ENCODE measurements around the gene PIGS. TPM values are rescaled to one million over a fixed set of nuclear protein-coding genes. Genes with fewer than 3 reads are reported as not detected.
A peak's percentile ranks its signal among the peaks of the same experiment; 100 is the strongest.

PIGS gene
- total RNA-seq, 1 experiment from 2014 or later: 50.2 TPM

DNA sequence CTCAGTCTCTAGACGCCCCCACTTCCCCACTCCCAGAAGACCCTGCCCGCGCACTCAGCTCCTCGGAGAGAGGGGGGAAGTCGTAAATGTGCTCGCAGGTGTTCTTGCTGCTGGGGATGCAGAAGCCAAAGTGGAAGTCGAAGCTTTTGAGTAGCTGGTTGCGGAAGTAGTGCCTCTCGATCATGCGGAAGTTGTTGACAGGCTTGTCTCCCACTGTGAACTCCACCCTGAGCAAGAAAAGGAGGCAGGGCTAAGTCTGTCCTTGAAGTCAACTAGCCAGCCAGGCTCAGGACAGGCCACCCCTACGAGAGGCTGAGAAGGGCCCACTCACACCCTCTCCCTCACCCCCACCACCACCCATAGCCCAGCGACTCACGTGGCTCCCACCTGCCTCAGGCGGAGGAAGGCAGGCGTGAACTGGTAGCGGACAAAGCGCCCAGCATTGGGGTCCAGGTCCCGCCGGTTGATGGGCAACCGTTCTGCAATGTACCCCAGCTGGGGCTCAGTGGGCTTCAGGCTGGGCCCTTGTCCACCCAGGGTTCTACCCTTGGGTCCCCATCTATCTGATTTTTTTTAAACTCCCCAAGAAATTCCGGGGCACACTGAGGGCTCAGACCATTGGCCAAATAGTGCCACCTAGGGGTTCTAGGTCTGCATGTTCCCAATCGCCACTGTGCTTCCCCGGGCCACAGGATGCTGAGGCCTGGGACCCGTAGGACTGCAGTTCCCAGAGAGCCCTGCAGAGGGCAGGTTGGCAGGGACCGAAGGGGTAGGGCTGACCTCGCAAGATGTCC lies 23.5 kb downstream of the PIGS start:
- H3K4me2 ChIP-seq (ENCODE audit: low read depth, low read length, poor library complexity, severe bottlenecking): peak overlapping the region; percentile 58
- H2AFZ ChIP-seq (ENCODE audit: low read length): peak overlapping the region; percentile 70; the same call in 1 of the 2 replicates
- peaks cover 41% of the 10 kb centered on the region for H3K4me1 ChIP-seq (ENCODE audit: low read length)
- no peaks in the 10 kb centered on the region for H3K79me2 ChIP-seq (ENCODE audit: low read length)
- no peaks in the 10 kb centered on the region for H3K9me3 ChIP-seq (ENCODE audit: low read length)
- H3K9ac ChIP-seq (ENCODE audit: low read length): peak overlapping the region; percentile 54
- DNase-seq: peak; percentile 95
- H3K27me3 ChIP-seq (ENCODE audit: low read length): no peaks in the 10 kb centered on the region
- H4K20me1 ChIP-seq (ENCODE audit: insufficient read depth, low read depth, low read length): peaks cover 17% of the 10 kb centered on the region; the same call in 1 of the 2 replicates
- no peaks in the 10 kb centered on the region for H3K9me2 ChIP-seq (replicated peaks; ENCODE audit: insufficient read depth, low read length)
- no peak overlapping the region for H3K27ac ChIP-seq (ENCODE audit: low read length)
- H3K36me3 ChIP-seq (ENCODE audit: insufficient read depth, low read length): no peaks in the 10 kb centered on the region; the same call in 1 of the 2 replicates
- H3K4me3 ChIP-seq (ENCODE audit: low read length): peak overlapping the region; percentile 50; the same call in 1 of the 2 replicates

DNA sequence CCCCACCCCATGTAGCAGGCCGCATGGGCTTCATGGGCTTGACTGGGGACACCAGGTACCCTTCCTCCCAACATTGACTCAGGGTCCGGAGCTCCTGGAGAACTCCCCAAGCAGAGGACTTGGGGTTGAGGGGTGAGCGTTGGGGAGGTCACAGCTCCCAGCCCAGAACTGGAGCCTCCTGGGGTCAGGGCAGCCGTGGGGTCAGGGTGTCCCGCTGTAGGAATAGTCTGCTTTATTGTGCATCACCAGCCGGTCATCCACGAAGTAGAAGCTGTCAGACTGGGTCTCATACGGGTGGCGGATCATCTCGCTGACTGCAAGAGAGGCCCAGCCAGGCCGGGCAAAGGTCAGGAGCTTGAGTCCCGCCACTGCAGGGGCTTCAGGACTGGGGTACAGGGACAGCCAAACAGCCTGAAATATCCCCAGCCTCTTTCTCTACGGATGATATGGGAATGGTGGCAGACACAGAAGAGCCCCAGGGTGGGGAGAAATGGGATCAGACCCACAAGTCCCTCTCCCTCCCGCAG lies 24.2 kb downstream of the PIGS start:
- H3K4me1 ChIP-seq (ENCODE audit: low read length): peaks cover 39% of the 10 kb centered on the region
- no peak for DNase-seq
- H3K4me3 ChIP-seq (ENCODE audit: low read length): peak overlapping the region; percentile 50; the same call in 1 of the 2 replicates
- peaks cover 17% of the 10 kb centered on the region; the same call in 1 of the 2 replicates for H4K20me1 ChIP-seq (ENCODE audit: insufficient read depth, low read depth, low read length)
- no peak overlapping the region for H3K27ac ChIP-seq (ENCODE audit: low read length)
- H3K9me3 ChIP-seq (ENCODE audit: low read length): no peaks in the 10 kb centered on the region
- H3K4me2 ChIP-seq (ENCODE audit: low read depth, low read length, poor library complexity, severe bottlenecking): peak overlapping the region; percentile 58
- no peaks in the 10 kb centered on the region for H3K79me2 ChIP-seq (ENCODE audit: low read length)
- H2AFZ ChIP-seq (ENCODE audit: low read length): no peak overlapping the region
- peak overlapping the region; percentile 54 for H3K9ac ChIP-seq (ENCODE audit: low read length)
- no peaks in the 10 kb centered on the region; the same call in 1 of the 2 replicates for H3K36me3 ChIP-seq (ENCODE audit: insufficient read depth, low read length)
- H3K9me2 ChIP-seq (replicated peaks; ENCODE audit: insufficient read depth, low read length): no peaks in the 10 kb centered on the region
- no peaks in the 10 kb centered on the region for H3K27me3 ChIP-seq (ENCODE audit: low read length)

DNA sequence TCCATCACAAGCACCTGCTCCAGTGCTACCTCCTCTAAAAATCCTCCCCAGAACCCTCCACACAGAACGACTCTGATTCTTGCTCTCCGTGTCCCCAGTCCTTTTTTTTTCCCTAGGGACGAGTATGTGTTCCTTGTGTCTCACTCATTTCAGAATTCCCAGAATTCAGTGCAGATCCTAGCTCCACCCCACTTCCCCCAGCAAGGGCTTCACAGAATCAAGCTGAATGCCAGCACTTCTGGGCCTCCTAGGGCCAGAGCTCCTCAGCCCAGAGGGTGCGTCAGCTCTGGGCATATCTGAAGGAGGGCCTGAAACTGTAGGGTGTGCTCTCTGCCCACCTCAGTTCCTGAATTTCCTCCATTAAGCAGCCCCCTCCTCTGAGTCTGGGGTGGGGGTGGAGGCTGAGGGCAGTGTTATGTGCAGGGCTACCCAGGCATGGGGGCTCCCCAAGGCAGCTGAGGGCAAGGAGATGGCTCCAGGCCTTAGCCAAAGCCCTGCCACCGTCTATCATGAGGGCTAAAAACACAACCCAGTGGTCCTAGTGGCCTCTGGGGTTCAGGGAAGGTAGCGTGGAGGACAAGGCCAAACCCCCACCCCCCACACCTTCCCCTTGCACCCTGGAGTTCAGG lies 25.4 kb downstream of the PIGS start:
- H3K4me1 ChIP-seq (ENCODE audit: low read length): peaks cover 27% of the 10 kb centered on the region
- H2AFZ ChIP-seq (ENCODE audit: low read length): no peak overlapping the region
- peaks cover 6% of the 10 kb centered on the region; the same call in 1 of the 2 replicates for H4K20me1 ChIP-seq (ENCODE audit: insufficient read depth, low read depth, low read length)

DNA sequence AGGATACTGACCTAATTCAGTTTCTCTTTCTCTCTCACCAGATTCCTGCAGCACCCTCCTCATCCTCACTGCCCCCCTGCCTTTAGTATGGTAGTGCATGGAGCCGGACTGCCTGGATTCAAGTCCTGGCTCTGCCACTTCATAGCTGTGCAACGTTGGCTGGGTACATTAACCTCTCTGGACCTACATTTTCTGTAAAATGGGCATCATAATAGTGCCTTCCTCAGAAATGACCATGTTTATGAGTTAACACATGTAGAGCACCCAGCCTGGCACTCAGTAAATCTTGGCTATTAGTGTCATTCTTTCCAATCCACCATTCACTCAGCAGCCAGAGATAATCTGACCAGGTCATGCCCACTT lies 26.2 kb downstream of the PIGS start:
- Histone ChIP-seq H3K9me2 (replicated peaks; ENCODE audit: insufficient read depth, low read length) (no peaks in the 10 kb centered on the region), H3K27ac (ENCODE audit: low read length) (no peak overlapping the region), H3K4me2 (ENCODE audit: low read depth, low read length, poor library complexity, severe bottlenecking) (no peak overlapping the region), H3K27me3 (ENCODE audit: low read length) (no peaks in the 10 kb centered on the region), H3K4me1 (ENCODE audit: low read length) (peaks cover 21% of the 10 kb centered on the region), H3K9ac (ENCODE audit: low read length) (no peak overlapping the region), H2AFZ (ENCODE audit: low read length) (no peak overlapping the region), H3K4me3 (ENCODE audit: low read length) (no peak overlapping the region), H4K20me1 (ENCODE audit: insufficient read depth, low read depth, low read length) (no peaks in the 10 kb centered on the region; the same call in 1 of the 2 replicates), H3K36me3 (ENCODE audit: insufficient read depth, low read length) (no peaks in the 10 kb centered on the region; the same call in 1 of the 2 replicates), H3K79me2 (ENCODE audit: low read length) (no peaks in the 10 kb centered on the region), H3K9me3 (ENCODE audit: low read length) (no peaks in the 10 kb centered on the region)
- no peak for DNase-seq

More for the DNA sequence above, 25.4 kb downstream of the PIGS start:
- Histone ChIP-seq H3K9ac (ENCODE audit: low read length) (no peak overlapping the region), H3K79me2 (ENCODE audit: low read length) (no peaks in the 10 kb centered on the region), H3K4me3 (ENCODE audit: low read length) (no peak overlapping the region), H3K9me2 (replicated peaks; ENCODE audit: insufficient read depth, low read length) (no peaks in the 10 kb centered on the region), H3K9me3 (ENCODE audit: low read length) (no peaks in the 10 kb centered on the region), H3K36me3 (ENCODE audit: insufficient read depth, low read length) (no peaks in the 10 kb centered on the region; the same call in 1 of the 2 replicates), H3K4me2 (ENCODE audit: low read depth, low read length, poor library complexity, severe bottlenecking) (no peak overlapping the region), H3K27me3 (ENCODE audit: low read length) (no peaks in the 10 kb centered on the region), H3K27ac (ENCODE audit: low read length) (no peak overlapping the region)
- DNase-seq: no peak

DNA sequence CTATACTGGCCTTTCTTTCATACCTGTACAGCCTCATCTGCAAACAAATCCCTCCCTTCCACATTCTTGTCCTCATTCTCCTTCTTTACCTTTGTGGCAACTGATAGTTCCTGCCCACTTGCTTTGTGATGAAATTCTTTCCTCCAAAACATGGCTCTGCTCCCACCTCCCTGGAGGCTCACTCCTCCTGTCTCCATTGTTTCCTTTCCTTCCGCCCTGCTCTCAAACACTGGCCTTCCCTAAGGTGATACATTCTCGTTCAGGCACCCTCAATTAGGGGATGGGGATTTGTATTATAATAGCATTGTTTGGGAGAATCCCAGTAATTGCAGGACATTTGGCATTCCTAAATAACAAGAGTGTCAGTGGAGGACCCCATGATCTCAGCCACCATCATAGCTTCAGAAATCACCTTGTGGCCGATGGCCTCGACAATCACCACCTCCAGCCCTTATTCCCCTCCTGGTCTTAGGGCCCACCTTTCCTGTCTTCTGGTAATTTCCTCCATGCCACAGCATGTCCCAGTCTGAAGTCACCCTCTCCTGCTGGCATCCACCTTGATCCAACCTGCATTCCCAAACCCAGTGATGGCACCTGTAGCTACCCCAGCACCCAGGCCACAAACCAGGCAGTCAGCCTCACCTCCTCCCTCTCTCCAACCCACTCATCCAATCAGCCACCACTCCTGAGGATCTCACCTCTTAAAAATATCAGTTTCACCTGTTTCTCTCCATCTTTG lies 26.8 kb downstream of the PIGS start:
- H3K9ac ChIP-seq (ENCODE audit: low read length): no peak overlapping the region
- no peak overlapping the region for H2AFZ ChIP-seq (ENCODE audit: low read length)
- H3K4me3 ChIP-seq (ENCODE audit: low read length): no peak overlapping the region
- no peaks in the 10 kb centered on the region for H3K27me3 ChIP-seq (ENCODE audit: low read length)
- no peak overlapping the region for H3K4me2 ChIP-seq (ENCODE audit: low read depth, low read length, poor library complexity, severe bottlenecking)
- H3K4me1 ChIP-seq (ENCODE audit: low read length): peaks cover 16% of the 10 kb centered on the region
- DNase-seq: no peak
- H3K36me3 ChIP-seq (ENCODE audit: insufficient read depth, low read length): no peaks in the 10 kb centered on the region; the same call in 1 of the 2 replicates
- H4K20me1 ChIP-seq (ENCODE audit: insufficient read depth, low read depth, low read length): no peaks in the 10 kb centered on the region; the same call in 1 of the 2 replicates
- H3K27ac ChIP-seq (ENCODE audit: low read length): no peak overlapping the region
- no peaks in the 10 kb centered on the region for H3K9me2 ChIP-seq (replicated peaks; ENCODE audit: insufficient read depth, low read length)
- H3K79me2 ChIP-seq (ENCODE audit: low read length): no peaks in the 10 kb centered on the region
- H3K9me3 ChIP-seq (ENCODE audit: low read length): no peaks in the 10 kb centered on the region

DNA sequence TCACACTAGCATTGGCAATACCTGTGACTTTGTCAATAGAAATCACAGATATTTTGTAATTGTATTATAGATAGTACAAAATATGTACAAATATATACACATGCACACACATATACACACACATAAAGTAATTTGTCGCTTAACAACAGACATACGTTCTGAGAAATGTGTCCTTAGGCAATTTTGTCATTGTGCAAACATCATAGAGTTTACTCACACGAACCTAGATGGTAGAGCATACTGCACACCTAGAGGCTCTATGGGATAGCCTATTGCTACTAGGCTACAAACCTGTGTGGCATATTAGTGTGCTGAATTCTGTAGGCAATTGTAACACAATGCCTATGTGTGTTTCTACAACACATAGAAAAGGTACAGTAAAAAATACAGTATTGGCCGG lies 29.9 kb downstream of the PIGS start:
- H3K27me3 ChIP-seq (ENCODE audit: low read length): no peaks in the 10 kb centered on the region
- H3K9me3 ChIP-seq (ENCODE audit: low read length): no peaks in the 10 kb centered on the region
- H3K9ac ChIP-seq (ENCODE audit: low read length): no peak overlapping the region
- DNase-seq: no peak
- no peaks in the 10 kb centered on the region; the same call in 1 of the 2 replicates for H3K36me3 ChIP-seq (ENCODE audit: insufficient read depth, low read length)
- H3K79me2 ChIP-seq (ENCODE audit: low read length): no peaks in the 10 kb centered on the region
- no peaks in the 10 kb centered on the region for H3K4me1 ChIP-seq (ENCODE audit: low read length)
- H4K20me1 ChIP-seq (ENCODE audit: insufficient read depth, low read depth, low read length): no peaks in the 10 kb centered on the region
- H3K4me3 ChIP-seq (ENCODE audit: low read length): no peak overlapping the region
- no peak overlapping the region for H3K4me2 ChIP-seq (ENCODE audit: low read depth, low read length, poor library complexity, severe bottlenecking)
- no peak overlapping the region for H3K27ac ChIP-seq (ENCODE audit: low read length)
- H2AFZ ChIP-seq (ENCODE audit: low read length): no peak overlapping the region
- no peaks in the 10 kb centered on the region for H3K9me2 ChIP-seq (replicated peaks; ENCODE audit: insufficient read depth, low read length)

DNA sequence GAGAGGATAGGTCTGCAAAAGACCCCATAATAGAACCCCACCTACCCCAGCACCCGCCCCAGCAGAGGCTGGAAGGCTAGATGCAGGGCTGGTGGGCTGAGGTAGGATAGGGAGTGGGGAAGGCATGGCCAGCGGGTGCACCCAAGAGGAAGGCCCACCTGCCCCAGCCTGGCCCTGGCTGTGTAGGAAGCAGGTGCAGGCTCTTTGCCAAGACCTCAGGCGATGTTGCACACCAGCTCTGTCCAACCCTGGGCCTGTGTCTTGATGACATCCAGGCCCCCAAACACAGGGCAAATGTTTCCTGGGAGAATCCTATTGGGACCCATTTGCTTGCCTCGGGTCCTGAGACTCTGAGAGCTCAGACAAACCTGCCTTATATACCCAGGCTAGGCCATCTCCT lies 31.1 kb downstream of the PIGS start:
- DNase-seq: no peak
- Histone ChIP-seq H3K4me2 (ENCODE audit: low read depth, low read length, poor library complexity, severe bottlenecking) (no peak overlapping the region), H3K27ac (ENCODE audit: low read length) (no peak overlapping the region), H4K20me1 (ENCODE audit: insufficient read depth, low read depth, low read length) (no peaks in the 10 kb centered on the region), H3K9me3 (ENCODE audit: low read length) (no peaks in the 10 kb centered on the region), H3K9ac (ENCODE audit: low read length) (no peak overlapping the region), H3K9me2 (replicated peaks; ENCODE audit: insufficient read depth, low read length) (no peaks in the 10 kb centered on the region), H3K4me1 (ENCODE audit: low read length) (no peaks in the 10 kb centered on the region), H3K36me3 (ENCODE audit: insufficient read depth, low read length) (no peaks in the 10 kb centered on the region), H3K79me2 (ENCODE audit: low read length) (no peaks in the 10 kb centered on the region), H3K27me3 (ENCODE audit: low read length) (no peaks in the 10 kb centered on the region), H2AFZ (ENCODE audit: low read length) (no peak overlapping the region), H3K4me3 (ENCODE audit: low read length) (no peak overlapping the region)
